Brain microvascular endothelial cell (primary cell): ENCODE measurements around the gene URB1.
A peak's percentile ranks its signal among the peaks of the same experiment; 100 is the strongest.
"Not testable (repeated sequence)": the region's sequence is repeated elsewhere in the genome, so short reads cannot be mapped to it uniquely, and the experiment has no call there.

Experiments used
- DNase-seq: peaks from one replicate; pipeline ENCODE4 v3.0.0-alpha.2; 2020
- H3K27ac ChIP-seq: fragments of 250-450 bp; sonication (Bioruptor Pico); 2 replicates; pipeline ENCODE4 v1.5.1; 2020; ENCODE audit warnings: mild to moderate bottlenecking, moderate library complexity
- H3K27me3 ChIP-seq: fragments of 250-450 bp; sonication (Bioruptor Pico); replicated peaks from 2 replicates; pipeline ENCODE4 v1.5.1; 2020; ENCODE audit warnings: mild to moderate bottlenecking
- H3K36me3 ChIP-seq: fragments of 250-450 bp; sonication (Bioruptor Pico); replicated peaks from 2 replicates; pipeline ENCODE4 v1.5.1; 2020; ENCODE audit warnings: mild to moderate bottlenecking
- H3K4me3 ChIP-seq: 2 replicates; pipeline ENCODE4 v1.5.1; 2011; ENCODE audit warnings: low read depth, mild to moderate bottlenecking, control low read depth, low read length, moderate library complexity
- in situ Hi-C: cut with HindIII; loops from 2 replicates; pipeline ENCODE4 v1.10.0; 2017; ENCODE audit warnings: low sequenced_read_pairs, low pct_ligation_motif_present
- TF ChIP-seq, protein P1 (sequence below): IDR thresholded peaks from 2 replicates; pipeline ENCODE4 v1.5.1; 2011; ENCODE audit warnings: low read depth, mild to moderate bottlenecking, moderate library complexity, low read length, control low read depth, inconsistent platforms; ENCODE audit errors: missing control alignments

The URB1 gene

GRCh38 chr21:32392880-32393676, at the start of gene URB1:
URB1 (minus strand) TSS chr21:32393012; CDS start chr21:32392910, 102 bp downstream.
- Histone ChIP-seq H3K36me3 (peaks cover 5% of the 10 kb centered on the region), H3K27me3 (no peaks in the 10 kb centered on the region), H3K27ac (peak within 1 kb of the TSS; percentile 49), H3K4me3 (peak within 1 kb of the TSS; percentile 96)
- in situ Hi-C loops, result no loop called here
- peak; percentile 65 for DNase-seq
- TF ChIP-seq, protein P1, sequence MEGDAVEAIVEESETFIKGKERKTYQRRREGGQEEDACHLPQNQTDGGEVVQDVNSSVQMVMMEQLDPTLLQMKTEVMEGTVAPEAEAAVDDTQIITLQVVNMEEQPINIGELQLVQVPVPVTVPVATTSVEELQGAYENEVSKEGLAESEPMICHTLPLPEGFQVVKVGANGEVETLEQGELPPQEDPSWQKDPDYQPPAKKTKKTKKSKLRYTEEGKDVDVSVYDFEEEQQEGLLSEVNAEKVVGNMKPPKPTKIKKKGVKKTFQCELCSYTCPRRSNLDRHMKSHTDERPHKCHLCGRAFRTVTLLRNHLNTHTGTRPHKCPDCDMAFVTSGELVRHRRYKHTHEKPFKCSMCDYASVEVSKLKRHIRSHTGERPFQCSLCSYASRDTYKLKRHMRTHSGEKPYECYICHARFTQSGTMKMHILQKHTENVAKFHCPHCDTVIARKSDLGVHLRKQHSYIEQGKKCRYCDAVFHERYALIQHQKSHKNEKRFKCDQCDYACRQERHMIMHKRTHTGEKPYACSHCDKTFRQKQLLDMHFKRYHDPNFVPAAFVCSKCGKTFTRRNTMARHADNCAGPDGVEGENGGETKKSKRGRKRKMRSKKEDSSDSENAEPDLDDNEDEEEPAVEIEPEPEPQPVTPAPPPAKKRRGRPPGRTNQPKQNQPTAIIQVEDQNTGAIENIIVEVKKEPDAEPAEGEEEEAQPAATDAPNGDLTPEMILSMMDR, result no peak

DNA sequence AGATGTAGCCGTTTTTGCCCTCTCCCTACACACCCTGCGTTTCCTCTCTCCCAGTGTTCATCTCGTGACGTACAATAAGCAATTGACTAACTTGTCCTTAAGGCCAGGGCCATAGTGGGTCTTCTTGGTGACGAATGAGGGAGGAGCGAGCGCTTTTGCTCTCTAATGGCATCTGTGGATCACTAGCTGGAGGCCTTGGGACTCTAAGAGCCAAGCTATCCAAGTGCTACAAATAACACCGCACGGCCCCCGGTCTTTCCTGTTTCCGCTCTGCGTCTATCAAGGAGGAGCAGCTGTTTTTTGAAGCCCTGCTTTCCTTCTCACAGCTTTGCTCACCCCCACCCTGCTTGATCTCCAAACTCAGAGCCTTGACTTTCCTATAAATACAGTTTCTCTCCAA, 44.9 kb upstream of the URB1 start:
- Histone ChIP-seq H3K27ac (no peak overlapping the region), H3K27me3 (no peaks in the 10 kb centered on the region), H3K36me3 (no peaks in the 10 kb centered on the region), H3K4me3 (no peak overlapping the region)
- no peak for DNase-seq
- in situ Hi-C loops, result no loop called here
- TF ChIP-seq, protein P1, result no peak

- H3K4me3 ChIP-seq, H3K27ac ChIP-seq, H3K27me3 ChIP-seq, in situ Hi-C loops, DNase-seq, H3K36me3 ChIP-seq: not testable (repeated sequence)
Observed at GRCh38 chr21:32432982-32433660, 40.3 kb upstream of the URB1 start.

DNA sequence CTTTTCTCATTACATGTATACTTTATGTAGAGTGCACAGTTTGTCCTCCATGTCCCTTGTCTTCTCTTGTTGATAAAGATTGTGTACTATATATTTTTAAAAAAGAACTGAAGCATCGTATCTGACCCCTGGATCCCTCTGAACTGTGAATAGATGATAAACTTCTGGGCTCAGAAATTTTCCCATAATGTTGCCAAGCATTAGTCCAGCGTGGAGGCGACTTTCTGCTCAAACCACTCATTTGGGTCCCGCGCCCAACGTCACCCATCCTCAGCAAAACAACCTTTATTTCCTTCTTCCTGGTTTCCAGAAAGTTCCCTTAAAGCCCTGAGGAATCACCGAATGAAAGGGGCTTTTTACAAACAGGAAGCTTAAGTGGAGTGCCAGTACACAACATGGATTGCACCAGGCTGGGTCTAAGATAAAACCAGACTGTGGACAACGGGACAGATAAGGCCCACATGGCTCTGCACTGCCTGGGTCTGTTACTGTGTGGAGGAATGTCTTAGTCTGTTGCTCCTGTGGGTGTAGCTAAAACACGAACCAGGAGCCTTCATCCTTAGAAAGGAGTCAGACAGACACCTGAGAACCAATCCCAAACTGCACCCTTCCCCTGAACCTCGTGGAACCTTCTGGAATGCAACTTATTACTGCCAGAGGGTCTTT, 35.3 kb upstream of the URB1 start:
- in situ Hi-C loops, result no loop called here
- Histone ChIP-seq H3K27ac (no peak overlapping the region), H3K4me3 (no peak overlapping the region), H3K36me3 (no peaks in the 10 kb centered on the region), H3K27me3 (no peaks in the 10 kb centered on the region)
- DNase-seq, result no peak
- TF ChIP-seq, protein P1, result no peak

DNA sequence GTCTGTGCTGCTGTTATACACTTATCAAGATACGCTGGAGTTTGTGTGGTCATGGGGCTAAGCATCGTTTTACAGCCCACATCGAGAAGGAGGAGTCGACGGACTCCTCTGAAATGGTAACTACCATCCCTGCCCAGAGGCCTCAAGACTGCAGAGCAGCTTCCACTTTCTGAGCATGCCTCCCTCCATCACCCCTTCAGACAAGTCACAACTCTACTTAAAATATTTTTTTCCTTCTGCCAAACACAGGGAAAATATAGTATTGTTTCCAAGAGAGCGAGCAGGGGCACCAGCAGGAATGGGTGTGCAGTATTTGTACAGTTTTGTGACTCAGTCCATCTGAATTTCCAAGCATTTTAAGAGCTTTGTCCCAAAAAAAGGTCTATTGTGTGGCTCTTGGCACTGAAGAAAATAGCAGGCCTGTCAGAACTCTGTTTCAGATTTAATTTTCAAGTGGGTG, 33.8 kb upstream of the URB1 start:
- Histone ChIP-seq H3K4me3 (no peak overlapping the region), H3K27ac (no peak overlapping the region), H3K36me3 (no peaks in the 10 kb centered on the region), H3K27me3 (no peaks in the 10 kb centered on the region)
- TF ChIP-seq, protein P1, result no peak
- in situ Hi-C loops, result no loop called here
- DNase-seq, result no peak

- H3K27me3 ChIP-seq, result no peaks in the 10 kb centered on the region
- in situ Hi-C loops, result no loop called here
- H3K36me3 ChIP-seq, result no peaks in the 10 kb centered on the region
- H3K4me3 ChIP-seq, result no peak overlapping the region
- no peak for DNase-seq
- TF ChIP-seq, protein P1, result no peak
- H3K27ac ChIP-seq, result no peak overlapping the region
Observed at GRCh38 chr21:32426066-32426465, 33.3 kb upstream of the URB1 start.
